A549 treated with DMSO at 1 μM for 4 hours (cell line): Measurements from ENCODE around the gene FAM177B. TPM values are rescaled to one million over a fixed set of nuclear protein-coding genes. Genes with fewer than 3 reads are reported as not detected.

Source experiments
- total RNA-seq: library from RNA; stranded (reverse); fragments of 200-300 nt; extraction: Qiagen RNA extraction; gene quantifications from 5 replicates; pipeline ENCODE4 v1.2.3, GENCODE V29; 2022; ENCODE audit warnings: low read depth

Gene FAM177B
- total RNA-seq, result not detected in 5 replicates

DNA sequence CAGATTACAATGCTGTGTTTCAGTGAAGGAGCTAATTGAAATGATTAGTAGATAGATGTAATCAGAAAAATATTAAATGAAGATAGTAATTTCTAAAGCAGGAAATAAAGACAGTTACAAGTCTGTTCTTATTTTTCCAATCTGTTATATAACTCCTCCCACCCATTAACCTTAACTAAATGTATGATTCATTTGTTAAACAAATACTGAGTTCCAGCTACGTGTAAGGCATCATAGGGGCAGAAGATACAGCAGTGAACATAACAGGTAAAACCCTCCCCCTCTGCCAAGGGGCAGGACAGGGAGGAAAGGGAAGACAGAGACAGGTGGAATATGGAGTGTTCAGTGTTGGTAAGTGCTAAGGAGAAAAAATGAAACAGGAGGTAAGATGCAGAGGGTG is at the start of gene FAM177B:
Gene FAM177B (plus strand): TSS at position 231 of the 400 bp plus-strand sequence. CDS start 9,344 bp downstream, outside the sequence.

DNA sequence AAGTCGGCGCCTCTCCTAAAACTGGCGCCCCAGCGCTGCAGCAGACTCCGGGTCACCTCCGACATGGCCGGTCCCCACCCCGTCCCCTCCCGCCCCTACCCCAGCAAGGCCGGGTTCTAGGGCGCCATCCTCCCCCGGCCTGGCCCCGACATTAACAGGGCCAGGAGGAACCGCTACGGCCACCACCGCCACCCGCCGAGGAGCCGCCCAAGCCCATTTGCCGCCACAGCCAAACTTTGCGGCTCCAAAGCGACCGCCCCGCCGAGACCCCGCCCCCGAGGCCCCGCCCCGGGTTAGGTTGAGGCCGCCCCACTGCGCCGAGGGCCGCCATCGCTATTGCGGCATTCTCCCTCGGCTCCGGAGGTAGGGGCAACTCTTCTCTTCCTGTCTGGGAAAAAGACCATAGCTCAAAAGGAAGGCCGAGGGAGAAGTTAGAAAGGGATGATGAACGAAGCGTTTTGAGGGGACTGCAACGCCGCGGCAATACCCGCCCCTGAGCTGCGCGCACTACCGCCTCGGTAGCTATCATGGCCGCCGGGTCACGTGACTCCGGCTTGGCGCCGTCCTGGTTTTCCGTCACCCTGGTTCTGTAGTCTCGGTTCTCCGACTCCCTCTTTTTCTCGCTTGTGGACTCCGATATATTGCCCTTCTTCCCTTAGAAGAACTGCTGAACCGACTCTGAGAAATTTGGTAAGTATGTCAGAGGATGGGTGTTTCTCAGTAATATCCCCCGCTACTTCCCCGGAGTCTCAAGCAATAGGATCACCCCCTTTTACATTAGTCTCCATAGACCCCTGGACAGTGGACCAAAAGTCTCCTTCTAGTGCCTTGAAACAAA is 24.5 kb upstream of the FAM177B start, which contains the start of the genes AIDA and BROX:
Gene AIDA (minus strand): TSS at position 239 of the 838 bp plus-strand sequence. CDS start 174 bp downstream, at position 65.
Gene BROX (plus strand): TSS at position 312 of the 838 bp plus-strand sequence. CDS start 3,136 bp downstream, outside the sequence.

Other genes starting within 250 kb of the FAM177B start
- gene HHIPL2, start 189.1 kb upstream of the FAM177B start, total RNA-seq, result 10.2 to 11.5 TPM (median 10.4 TPM) in 5 replicates
- gene TAF1A, start 147.3 kb upstream of the FAM177B start, total RNA-seq, result 11.5 to 13.4 TPM (median 12.5 TPM) in 5 replicates
- gene MIA3, start 119.1 kb upstream of the FAM177B start, total RNA-seq, result 17.2 to 27.2 TPM (median 25.3 TPM) in 5 replicates
- 62.9 to 77.3 TPM (median 67.8 TPM) in 5 replicates for gene AIDA, start 24.7 kb upstream of the FAM177B start, total RNA-seq
- 18.5 to 28.3 TPM (median 21.7 TPM) in 5 replicates for gene BROX, start 24.6 kb upstream of the FAM177B start, total RNA-seq
- 1.2 to 2.3 TPM (median 2.1 TPM) in 5 replicates for gene DISP1, start 77.8 kb downstream of the FAM177B start, total RNA-seq